Kidney epithelial cell (primary cell): ENCODE results near the gene CREBL2. TPM values are rescaled to one million over a fixed set of nuclear protein-coding genes. Genes with fewer than 3 reads are reported as not detected.

Experiments
- DNase-seq: peaks from one replicate; pipeline ENCODE4 v3.0.0-alpha.2; 2010; ENCODE audit warnings: low read depth
- H3K27me3 ChIP-seq: 2 replicates; pipeline ENCODE4 v1.6.0; 2011; ENCODE audit warnings: low read length; ENCODE audit not compliant: control insufficient read depth, insufficient read depth
- H3K36me3 ChIP-seq: 2 replicates; pipeline ENCODE4 v1.5.1; 2011; ENCODE audit warnings: low read length; ENCODE audit not compliant: control insufficient read depth, insufficient read depth
- H3K4me3 ChIP-seq: 2 replicates; pipeline ENCODE4 v1.5.1; 2011; ENCODE audit warnings: low read depth, mild to moderate bottlenecking, control low read depth, low read length
- total RNA-seq: library from RNA; depleted of rRNA; stranded (reverse); fragments of >200 nt; gene quantifications from 2 replicates; pipeline ENCODE4 v1.2.3, GENCODE V29; 2015
- TF ChIP-seq, protein P1 (sequence below): IDR thresholded peaks from 2 replicates; pipeline ENCODE4 v1.5.1; 2011; ENCODE audit warnings: mild to moderate bottlenecking, moderate library complexity, low read length, control low read depth, inconsistent platforms; ENCODE audit not compliant: insufficient read depth, poor library complexity, severe bottlenecking

CREBL2 gene
- total RNA-seq, 1 donor from 2014 or later = 21.7 TPM

DNA sequence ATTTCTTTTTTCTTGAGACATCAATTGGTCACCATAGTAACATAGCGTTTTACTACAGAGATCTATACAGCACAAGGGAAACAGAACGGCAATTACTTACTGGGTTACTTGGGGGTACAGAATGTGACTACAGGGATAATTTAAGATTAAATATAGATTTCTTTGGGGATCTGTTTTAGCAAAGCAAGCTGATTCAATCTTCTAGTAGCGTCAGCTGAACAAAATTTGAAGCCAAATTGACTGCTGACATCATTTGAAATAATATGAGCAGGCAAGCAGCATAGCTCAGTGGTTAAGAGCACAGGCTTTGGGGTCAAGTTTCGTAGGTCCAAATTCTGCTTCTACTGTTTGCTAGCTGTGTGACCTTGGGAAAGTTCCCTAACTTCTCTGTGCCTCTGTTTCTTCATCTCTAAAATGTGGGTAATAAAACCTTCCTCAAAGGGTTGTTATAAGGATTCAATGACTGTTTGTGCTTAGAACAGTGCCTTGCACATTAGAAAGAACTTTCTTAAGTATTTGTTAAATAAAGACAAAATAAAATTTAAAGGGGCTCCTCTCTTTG is 71.5 kb downstream of the CREBL2 start:
- TF ChIP-seq, protein P1, sequence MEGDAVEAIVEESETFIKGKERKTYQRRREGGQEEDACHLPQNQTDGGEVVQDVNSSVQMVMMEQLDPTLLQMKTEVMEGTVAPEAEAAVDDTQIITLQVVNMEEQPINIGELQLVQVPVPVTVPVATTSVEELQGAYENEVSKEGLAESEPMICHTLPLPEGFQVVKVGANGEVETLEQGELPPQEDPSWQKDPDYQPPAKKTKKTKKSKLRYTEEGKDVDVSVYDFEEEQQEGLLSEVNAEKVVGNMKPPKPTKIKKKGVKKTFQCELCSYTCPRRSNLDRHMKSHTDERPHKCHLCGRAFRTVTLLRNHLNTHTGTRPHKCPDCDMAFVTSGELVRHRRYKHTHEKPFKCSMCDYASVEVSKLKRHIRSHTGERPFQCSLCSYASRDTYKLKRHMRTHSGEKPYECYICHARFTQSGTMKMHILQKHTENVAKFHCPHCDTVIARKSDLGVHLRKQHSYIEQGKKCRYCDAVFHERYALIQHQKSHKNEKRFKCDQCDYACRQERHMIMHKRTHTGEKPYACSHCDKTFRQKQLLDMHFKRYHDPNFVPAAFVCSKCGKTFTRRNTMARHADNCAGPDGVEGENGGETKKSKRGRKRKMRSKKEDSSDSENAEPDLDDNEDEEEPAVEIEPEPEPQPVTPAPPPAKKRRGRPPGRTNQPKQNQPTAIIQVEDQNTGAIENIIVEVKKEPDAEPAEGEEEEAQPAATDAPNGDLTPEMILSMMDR = no peak

DNA sequence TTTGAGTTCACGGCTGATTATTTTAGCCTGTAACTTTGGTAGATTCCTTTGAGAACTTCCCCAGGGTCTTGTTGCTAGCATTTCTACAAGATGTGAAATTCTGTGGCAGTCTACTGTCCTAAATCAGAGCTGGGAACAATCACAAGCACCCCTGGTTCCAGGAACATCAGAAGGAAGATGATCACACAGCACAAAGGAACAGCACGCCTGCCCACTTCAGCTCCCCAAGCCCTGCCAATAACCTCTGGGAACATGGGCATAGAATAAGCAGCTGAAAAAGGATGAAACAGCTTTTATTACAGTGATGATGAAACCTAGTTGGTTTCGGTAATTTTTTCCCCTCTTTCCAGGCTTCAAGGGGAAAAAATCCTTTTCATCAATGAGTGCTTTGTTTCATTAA is 72.0 kb downstream of the CREBL2 start:
- no peak for DNase-seq
- Histone ChIP-seq H3K36me3 (no peaks in the 10 kb centered on the region), H3K27me3 (no peaks in the 10 kb centered on the region), H3K4me3 (no peak overlapping the region)
- TF ChIP-seq, protein P1 = no peak

More for the DNA sequence above, 71.5 kb downstream of the CREBL2 start:
- no peak for DNase-seq
- H3K27me3 ChIP-seq = no peaks in the 10 kb centered on the region
- H3K4me3 ChIP-seq = no peak overlapping the region
- no peaks in the 10 kb centered on the region for H3K36me3 ChIP-seq

DNA sequence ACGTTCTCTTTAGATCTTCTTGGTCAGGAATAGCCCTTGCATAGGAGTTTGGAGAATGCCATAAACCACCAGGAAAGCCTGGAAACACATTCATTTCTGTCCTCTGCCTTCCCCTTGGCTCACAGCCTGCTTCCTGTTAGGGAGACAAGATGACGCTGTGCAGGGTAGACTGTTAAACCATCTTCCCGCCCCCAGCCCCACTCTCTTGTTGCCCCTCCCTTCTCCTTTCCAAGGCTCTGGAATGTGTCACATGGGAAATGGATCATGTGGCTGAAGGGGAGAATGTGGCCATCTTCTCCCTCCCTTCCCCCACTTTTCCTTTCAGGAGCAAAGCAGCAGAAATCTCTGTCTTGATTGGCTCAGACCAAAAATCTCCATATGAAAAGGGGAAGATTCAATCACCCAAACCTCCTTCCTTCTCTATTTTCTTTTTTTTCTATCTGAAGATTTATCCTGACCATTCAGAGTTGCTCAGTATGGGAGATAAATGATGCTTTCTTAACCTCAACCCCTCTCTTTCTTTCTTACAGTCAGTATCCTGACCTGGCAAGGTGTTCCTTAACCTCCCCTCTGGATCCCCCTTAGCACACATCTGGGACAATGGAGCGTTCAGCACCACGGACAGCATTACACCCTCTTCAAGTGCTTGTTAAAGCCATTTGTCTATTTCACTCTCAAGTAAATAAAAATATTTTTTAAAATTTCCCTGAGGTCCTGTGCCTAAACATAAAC is 72.9 kb downstream of the CREBL2 start:
- no peak for DNase-seq
- Histone ChIP-seq H3K4me3 (no peak overlapping the region), H3K27me3 (no peaks in the 10 kb centered on the region), H3K36me3 (no peaks in the 10 kb centered on the region)
- TF ChIP-seq, protein P1 = no peak

DNA sequence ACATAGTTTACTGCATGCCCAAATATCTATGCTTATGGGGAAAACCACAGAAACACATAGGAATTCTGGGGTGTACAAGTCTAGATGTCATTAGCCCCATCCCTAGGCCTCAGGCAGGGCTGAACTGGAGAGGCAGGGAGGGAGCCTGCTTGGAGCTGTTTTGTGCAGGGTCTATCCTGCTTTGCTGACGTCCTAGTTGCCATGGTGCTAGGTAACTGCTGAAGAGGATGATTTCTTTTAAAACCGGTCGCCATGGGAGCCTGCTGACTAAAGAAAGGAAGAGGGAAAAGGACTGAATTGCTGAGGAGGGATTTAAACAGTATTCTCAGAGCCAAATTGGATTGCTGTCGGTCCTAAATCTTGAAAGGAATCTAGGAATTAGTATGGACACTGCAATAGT is 73.6 kb downstream of the CREBL2 start:
- H3K4me3 ChIP-seq = no peak overlapping the region
- TF ChIP-seq, protein P1 = no peak
- H3K27me3 ChIP-seq = no peaks in the 10 kb centered on the region
- no peak for DNase-seq
- no peaks in the 10 kb centered on the region for H3K36me3 ChIP-seq

DNA sequence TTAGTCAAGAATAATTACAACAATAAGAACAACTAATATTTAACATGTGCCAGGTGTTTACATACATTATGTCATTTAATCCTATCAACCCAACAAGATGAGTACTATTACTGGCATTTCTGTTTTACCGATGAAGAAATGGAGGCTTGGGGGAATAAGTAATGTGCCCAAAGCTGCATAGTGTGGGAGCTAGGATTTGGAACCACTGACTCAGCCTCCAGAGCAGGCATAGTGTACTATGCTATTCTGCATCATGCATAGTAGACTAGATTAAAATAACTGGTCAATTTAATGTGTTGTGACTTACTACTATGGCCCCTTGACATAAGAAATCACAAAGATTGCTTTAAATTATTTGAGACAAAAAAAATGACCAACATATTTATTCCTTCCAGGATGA is 74.8 kb downstream of the CREBL2 start:
- Histone ChIP-seq H3K36me3 (no peaks in the 10 kb centered on the region), H3K4me3 (no peak overlapping the region), H3K27me3 (no peaks in the 10 kb centered on the region)
- DNase-seq = no peak
- TF ChIP-seq, protein P1 = no peak
